Right renal pelvis (tissue), 4 donors: ENCODE measurements around the gene USH1C. TPM values are rescaled to one million over a fixed set of nuclear protein-coding genes. Genes with fewer than 3 reads are reported as not detected.

ENCODE experiments used
- DNase-seq, 4 donors: peaks; one replicate each; pipeline ENCODE4 v3.0.0-alpha.2; 2013; ENCODE audit warnings: low read depth in 4 of 4, low spot score in 3 of 4, missing footprints in 1 of 4
- polyA plus RNA-seq, 4 donors: library from polyadenylated mRNA; unstranded; fragments of 120-200 nt; gene quantifications; one replicate each; pipeline ENCODE4 v1.2.1, GENCODE V29; 2013; ENCODE audit not compliant: insufficient read length in 4 of 4

The USH1C gene
- 10 to 100 TPM; 56.0 to 68.1 (median 65.4) TPM for polyA plus RNA-seq

- DNase-seq = no peak
Observed at GRCh38 chr11:17544181-17544622, at the start of gene USH1C. Gene USH1C (minus strand): TSS chr11:17544416. CDS start chr11:17544307, 109 bp downstream.

- DNase-seq = no peak
Observed at GRCh38 chr11:17593466-17594245, 49.4 kb upstream of the USH1C start.

GRCh38 chr11:17591293-17591692, 47.1 kb upstream of the USH1C start:
- no peak for DNase-seq

GRCh38 chr11:17590463-17590862, 46.2 kb upstream of the USH1C start:
- no peak for DNase-seq

- DNase-seq = no peak
Observed at GRCh38 chr11:17588721-17589120, 44.5 kb upstream of the USH1C start.

GRCh38 chr11:17588166-17588565, 44.0 kb upstream of the USH1C start:
- no peak for DNase-seq

- DNase-seq = no peak
Observed at GRCh38 chr11:17585911-17586695, 41.9 kb upstream of the USH1C start.

- DNase-seq = no peak
Observed at GRCh38 chr11:17581732-17582053, 37.5 kb upstream of the USH1C start.

- no peak for DNase-seq
Observed at GRCh38 chr11:17581036-17581731, 37.0 kb upstream of the USH1C start.

- no peak for DNase-seq
Observed at GRCh38 chr11:17580271-17580670, 36.1 kb upstream of the USH1C start.

GRCh38 chr11:17579451-17579850, 35.2 kb upstream of the USH1C start:
- DNase-seq = no peak

GRCh38 chr11:17578958-17579357, 34.7 kb upstream of the USH1C start:
- no peak for DNase-seq

GRCh38 chr11:17578296-17578695, 34.1 kb upstream of the USH1C start:
- DNase-seq = no peak

- DNase-seq = no peak
Observed at GRCh38 chr11:17575431-17576425, 31.5 kb upstream of the USH1C start.

GRCh38 chr11:17574141-17575091, 30.2 kb upstream of the USH1C start:
- no peak for DNase-seq

GRCh38 chr11:17573526-17573925, 29.3 kb upstream of the USH1C start:
- no peak for DNase-seq

- no peak for DNase-seq
Observed at GRCh38 chr11:17572791-17573460, 28.7 kb upstream of the USH1C start.

- no peak for DNase-seq
Observed at GRCh38 chr11:17572359-17572690, 28.1 kb upstream of the USH1C start.
